Spleen (tissue), 11 donors: ENCODE results near the gene LARP4B. TPM values are rescaled to one million over a fixed set of nuclear protein-coding genes. Genes with fewer than 3 reads are reported as not detected.

ENCODE experiments used
- DNase-seq: peaks from one replicate; pipeline ENCODE4 v3.0.0-alpha.2; 2020
- H3K27ac ChIP-seq, 8 donors: fragments of 200-600 bp; sonication (generic) in 7 of 8; 1 replicate in 4 of 8; 2 replicates in 4 of 8; pipeline versions ENCODE4 v1.5.0 to v1.8.0; 2016 to 2021; ENCODE audit warnings: inconsistent platforms in 4 of 8, mild to moderate bottlenecking in 4 of 8, moderate library complexity in 1 of 8
- H3K27me3 ChIP-seq, 7 donors: fragments of 200-600 bp; sonication (generic) in 6 of 7; replicated peaks in 1 of 7; 1 replicate in 4 of 7; 2 replicates in 3 of 7; pipeline versions ENCODE4 v1.5.0 to v1.8.0; 2016 to 2021; ENCODE audit warnings: inconsistent platforms in 3 of 7, mild to moderate bottlenecking in 1 of 7
- H3K36me3 ChIP-seq, 6 donors: fragments of 200-600 bp; sonication (generic) in 5 of 6; 1 replicate in 4 of 6; 2 replicates in 2 of 6; pipeline versions ENCODE4 v1.5.0 to v1.8.0; 2016 to 2021; ENCODE audit warnings: inconsistent platforms in 2 of 6
- H3K4me1 ChIP-seq, 6 donors: fragments of 200-600 bp; sonication (generic) in 5 of 6; 1 replicate in 3 of 6; 2 replicates in 3 of 6; pipeline versions ENCODE4 v1.5.0 to v1.8.0; 2016 to 2021; ENCODE audit warnings: inconsistent platforms in 3 of 6
- H3K4me3 ChIP-seq, 8 donors: fragments of 200-600 bp; sonication (generic) in 7 of 8; 1 replicate in 4 of 8; 2 replicates in 4 of 8; pipeline versions ENCODE4 v1.5.0 to v1.8.0; 2016 to 2021; ENCODE audit warnings: inconsistent platforms in 4 of 8, mild to moderate bottlenecking in 4 of 8, moderate library complexity in 2 of 8
- H3K9me3 ChIP-seq, 8 donors: fragments of 200-600 bp; sonication (generic) in 7 of 8; 1 replicate in 4 of 8; 2 replicates in 4 of 8; pipeline versions ENCODE4 v1.5.0 to v1.8.0; 2016 to 2021; ENCODE audit warnings: inconsistent platforms in 4 of 8
- CTCF ChIP-seq, 11 experiments: fragments of 200-600 bp in 7 of 11; fragments of 450-650 bp in 4 of 11; sonication (generic) in 4 of 11; IDR thresholded peaks in 8 of 11; conservative IDR thresholded peaks in 3 of 11; 1 replicate in 7 of 11; 2 replicates in 4 of 11; pipeline versions ENCODE4 v1.4.0 to v1.8.0; 2016 to 2021; ENCODE audit warnings: antibody characterized with exemption in 11 of 11, inconsistent platforms in 4 of 11, mild to moderate bottlenecking in 1 of 11
- POLR2A ChIP-seq, 3 donors: fragments of 450-650 bp; IDR thresholded peaks; one replicate each; pipeline ENCODE4 v1.5.1; 2017; ENCODE audit warnings: antibody characterized with exemption in 3 of 3, mild to moderate bottlenecking in 1 of 3
- POLR2AphosphoS5 ChIP-seq, 3 donors: sonication (generic); formaldehyde crosslinking; IDR thresholded peaks; one replicate each; pipeline ENCODE4 v1.5.1; 2017; ENCODE audit warnings: antibody characterized with exemption in 3 of 3
- WGBS, 5 donors: extraction: QIAGEN DNeasy Blood & Tissue Kit in 3 of 5; methylation state at CpG; one replicate each; pipeline versions ENCODE4 v1.1.5 to v1.1.7; 2013 to 2018; 5-methylcytosine and 5-hydroxymethylcytosine counted together
- intact Hi-C: fragments of 100-400 bp; cut with DNase I; formaldehyde crosslinking; loops from one replicate; pipeline ENCODE4 v1.15.0; 2023; ENCODE audit warnings: low total_unique reads
- polyA plus RNA-seq, 3 donors: library from polyadenylated mRNA; stranded (reverse); fragments of 200-250 nt; gene quantifications; one replicate each; pipeline ENCODE4 v1.2.1, GENCODE V29; 2013
- total RNA-seq, 7 donors: library from RNA; depleted of rRNA in 3 of 7; stranded (reverse); fragments of >200 nt in 3 of 7; fragmentation: NEBNext Ultra II Directional in 4 of 7; extraction: Animal tissue kit (Norgen Biotek cat#: 25700) in 4 of 7; gene quantifications; one replicate each; pipeline versions ENCODE4 v1.1.0 to v1.2.1, GENCODE V29; 2016 to 2021
- donor health status: healthy with polysubstance abuse.
- donor health status: DM: no; HTN: no; CAD: no; lungs with moderate emphysema.
- donor health status: DM: no; HTN: no; CAD: no.
- donor health status: Bipolar disorder and iron deficiency.
- donor health status: healthy.
- donor health status: DM: no; HTN: no; CAD: no.
- donor health status: DM: yes; HTN: yes; CAD: no.

The LARP4B gene
- total and polyA plus RNA-seq, 10 donors = 12.7 to 163 (median 88.7) TPM

- Histone ChIP-seq H3K4me1 (no peaks in the 10 kb centered on the region), H3K27ac (no peak overlapping the region), H3K4me3 (no peak overlapping the region), H3K36me3 (no peaks in the 10 kb centered on the region), H3K9me3 (peaks cover 0 to 6% (median 2%) of the 10 kb centered on the region in 8 donors), H3K27me3 (peaks cover 0 to 15% (median 0%) of the 10 kb centered on the region in 7 donors)
- intact Hi-C loops = no loop called here
- TF ChIP-seq CTCF (IDR thresholded peaks at IDR 0.05 in 8 of 11, conservative IDR thresholded peaks at IDR 0.05 in 3 of 11) (no peak), POLR2AphosphoS5 (IDR thresholded peaks at IDR 0.05) (no peak)
- WGBS, 5 donors = 82 to 88% (median 85%) methylated on average over 28 to 38 of the region's 38 CpGs
- DNase-seq = no peak
These were observed 156.0 kb downstream of the LARP4B start for GRCh38 chr10:775245-776075.

GRCh38 chr10:774661-775244, 156.8 kb downstream of the LARP4B start:
- peaks cover 0 to 15% (median 0%) of the 10 kb centered on the region in 7 donors for H3K27me3 ChIP-seq
- DNase-seq = no peak
- WGBS, 5 donors = 82 to 90% (median 86%) methylated on average over 23 of the region's 23 CpGs
- intact Hi-C loops = no loop called here
- H3K27ac ChIP-seq = no peak overlapping the region
- H3K9me3 ChIP-seq = peaks cover 0 to 12% (median 5%) of the 10 kb centered on the region in 8 donors
- no peak overlapping the region for H3K4me3 ChIP-seq
- H3K4me1 ChIP-seq = no peaks in the 10 kb centered on the region
- no peaks in the 10 kb centered on the region for H3K36me3 ChIP-seq
- TF ChIP-seq POLR2AphosphoS5 (IDR thresholded peaks at IDR 0.05) = no peak
- TF ChIP-seq POLR2A (IDR thresholded peaks at IDR 0.05) = no peak
- TF ChIP-seq CTCF (IDR thresholded peaks at IDR 0.05 in 8 of 11, conservative IDR thresholded peaks at IDR 0.05 in 3 of 11) = no peak

DNA sequence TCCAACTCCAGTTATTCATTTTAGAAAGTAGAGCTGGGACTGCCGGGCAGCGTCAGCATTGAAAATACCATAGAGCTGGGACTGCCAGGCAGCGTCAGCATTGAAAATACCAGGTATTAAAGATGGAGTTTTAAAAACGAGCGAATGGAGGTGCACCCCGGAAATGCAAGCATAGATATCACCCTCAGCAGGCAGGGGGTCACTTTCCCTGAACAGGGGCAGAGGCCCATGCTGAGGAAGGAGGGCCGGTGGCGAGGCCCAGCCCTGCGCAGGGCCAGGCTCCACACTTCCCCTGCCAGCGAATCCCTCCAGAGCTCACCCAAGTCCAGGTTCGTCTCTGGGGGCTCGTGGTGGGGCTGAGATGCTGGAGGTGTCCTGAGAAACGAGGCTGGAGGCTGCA, 157.3 kb downstream of the LARP4B start:
- DNase-seq = no peak
- H3K36me3 ChIP-seq = no peaks in the 10 kb centered on the region
- H3K9me3 ChIP-seq = peaks cover 0 to 17% (median 10%) of the 10 kb centered on the region in 8 donors
- H3K27ac ChIP-seq = no peak overlapping the region
- WGBS, 5 donors = 85 to 88% (median 85%) methylated on average over 13 of the region's 13 CpGs
- intact Hi-C loops = no loop called here
- no peak overlapping the region for H3K4me3 ChIP-seq
- no peaks in the 10 kb centered on the region for H3K4me1 ChIP-seq
- TF ChIP-seq POLR2A (IDR thresholded peaks at IDR 0.05) (no peak), CTCF (IDR thresholded peaks at IDR 0.05 in 8 of 11, conservative IDR thresholded peaks at IDR 0.05 in 3 of 11) (no peak), POLR2AphosphoS5 (IDR thresholded peaks at IDR 0.05) (no peak)
- peaks cover 0 to 14% (median 0%) of the 10 kb centered on the region in 7 donors for H3K27me3 ChIP-seq

GRCh38 chr10:773562-774161, 157.8 kb downstream of the LARP4B start:
- no peak overlapping the region for H3K27ac ChIP-seq

More at GRCh38 chr10:773562-774161, 157.8 kb downstream of the LARP4B start:
- H3K9me3 ChIP-seq = peaks cover 0 to 23% (median 15%) of the 10 kb centered on the region in 8 donors
- H3K27me3 ChIP-seq = peaks cover 0 to 9% (median 0%) of the 10 kb centered on the region in 7 donors
- 85 to 94% (median 90%) methylated on average over 13 to 27 of the region's 27 CpGs for whole genome bisulfite sequencing, 5 donors
- TF ChIP-seq POLR2A (IDR thresholded peaks at IDR 0.05) (no peak), POLR2AphosphoS5 (IDR thresholded peaks at IDR 0.05) (no peak), CTCF (IDR thresholded peaks at IDR 0.05 in 8 of 11, conservative IDR thresholded peaks at IDR 0.05 in 3 of 11) (no peak)
- H3K4me3 ChIP-seq = no peak overlapping the region
- DNase-seq = no peak
- intact Hi-C loops = no loop called here
- no peaks in the 10 kb centered on the region for H3K36me3 ChIP-seq
- no peaks in the 10 kb centered on the region for H3K4me1 ChIP-seq
